NOMO-1 treated with dmso at 0.1 percent for 144 hours (cell line): ENCODE data around the gene KCNRG.
"Not testable (repeated sequence)": the region's sequence is repeated elsewhere in the genome, so short reads cannot be mapped to it uniquely, and the experiment has no call there.

Source experiments
- DNase-seq: peaks from one replicate; lab custom pipeline; 2025; ENCODE audit not compliant: unreplicated experiment; lab: John Stamatoyannopoulos, UW

KCNRG gene

GRCh38 chr13:50006426-50007135 is 8.7 kb upstream of the KCNRG start:
- DNase-seq = no peak

GRCh38 chr13:50011461-50011860 is 3.8 kb upstream of the KCNRG start:
- no peak for DNase-seq

GRCh38 chr13:50012396-50013169 is 2.7 kb upstream of the KCNRG start:
- DNase-seq = no peak

- DNase-seq = no peak
Observed at GRCh38 chr13:50014386-50014785, 858 bp upstream of the KCNRG start.

GRCh38 chr13:50015750-50016149 is 506 bp downstream of the KCNRG start:
- DNase-seq = no peak

GRCh38 chr13:50016444-50016843 is 1.2 kb downstream of the KCNRG start:
- no peak for DNase-seq

- DNase-seq = no peak
Observed at GRCh38 chr13:50017819-50018218, 2.6 kb downstream of the KCNRG start.

- DNase-seq = no peak
Observed at GRCh38 chr13:50025436-50025835, 10.2 kb downstream of the KCNRG start.

GRCh38 chr13:50026788-50027473 is 11.7 kb downstream of the KCNRG start:
- no peak for DNase-seq

GRCh38 chr13:50030315-50030714 is 15.1 kb downstream of the KCNRG start:
- DNase-seq = no peak

GRCh38 chr13:50033725-50034124 is 18.5 kb downstream of the KCNRG start:
- DNase-seq = no peak

- no peak for DNase-seq
Observed at GRCh38 chr13:50037788-50038187, 22.5 kb downstream of the KCNRG start.

GRCh38 chr13:50038266-50038665 is 23.0 kb downstream of the KCNRG start:
- DNase-seq = no peak

GRCh38 chr13:50052478-50052877 is 37.2 kb downstream of the KCNRG start:
- DNase-seq = no peak

GRCh38 chr13:50053844-50054243 is 38.6 kb downstream of the KCNRG start:
- no peak for DNase-seq

GRCh38 chr13:50055454-50055853 is 40.2 kb downstream of the KCNRG start:
- DNase-seq = no peak

GRCh38 chr13:50060718-50061117 is 45.5 kb downstream of the KCNRG start:
- no peak for DNase-seq

GRCh38 chr13:50062336-50062735 is 47.1 kb downstream of the KCNRG start:
- not testable (repeated sequence) for DNase-seq

GRCh38 chr13:50065712-50066111 is 50.5 kb downstream of the KCNRG start:
- no peak for DNase-seq

- no peak for DNase-seq
Observed at GRCh38 chr13:50068508-50068907, 53.3 kb downstream of the KCNRG start.

GRCh38 chr13:50069261-50069660 is 54.0 kb downstream of the KCNRG start:
- DNase-seq = no peak

GRCh38 chr13:50070186-50070585 is 54.9 kb downstream of the KCNRG start:
- no peak for DNase-seq
